K562 (cell line): ENCODE results near the gene ILF2. TPM values are rescaled to one million over a fixed set of nuclear protein-coding genes. Genes with fewer than 3 reads are reported as not detected.

Experiments used
- ATAC-seq: fragments of 200-7000 bp; cut with Tn5 transposase; 3 replicates; pipeline ENCODE4 v1.9.1; 2020; ENCODE audit warnings: moderate library complexity
- BruUV-seq: library from RNA; stranded (reverse); fragments of 400-500 nt; replicated peaks from 2 replicates; lab custom pipeline; 2021; lab: Mats Ljungman, UMichigan
- CTCF ChIA-PET: fragments of 300-600 bp; formaldehyde crosslinking; extraction: SDS; loops from one replicate; lab custom pipeline; 2021; ENCODE audit warnings: low intra/inter-chr PET ratio; lab: Yijun Ruan, JAX
- POLR2A ChIA-PET: fragments of 300-600, 350-650 bp; sonication (Branson Sonifier 250); formaldehyde crosslinking; extraction: SDS; loops from one replicate; lab custom pipeline; 2021; ENCODE audit warnings: antibody characterized with exemption, inconsistent platforms; lab: Yijun Ruan, JAX
- DNase-seq, 4 experiments: peaks; one replicate each; pipeline versions ENCODE4 v3.0.0 to v3.0.0-alpha.2; 2011 to 2018; ENCODE audit warnings: low spot score in 3 of 4, mixed read lengths in 3 of 4; ENCODE audit errors: extremely low read depth in 1 of 4
- FAIRE-seq: peaks from 2 replicates; lab custom pipeline; 2011; peaks lifted over from hg19 to GRCh38; lab: Jason Lieb, UNC
- H2AFZ ChIP-seq: 2 replicates; pipeline ENCODE4 v1.6.0; 2011; ENCODE audit warnings: low read depth, low read length, control low read depth, inconsistent platforms
- H3K27ac ChIP-seq: fragments of 200-600 bp; 3 replicates; pipeline ENCODE4 v1.8.0; 2011; ENCODE audit warnings: low read depth, mild to moderate bottlenecking, control low read depth, inconsistent platforms, low read length, moderate library complexity, mixed read lengths; ENCODE audit errors: extremely low read depth
- H3K27me3 ChIP-seq, 2 experiments: fragments of 300-600 bp in 1 of 2; 2 replicates in 1 of 2; 3 replicates in 1 of 2; pipeline versions ENCODE4 v1.6.0 to v1.8.0; 2011; ENCODE audit warnings: inconsistent platforms in 2 of 2, low read length in 2 of 2, mild to moderate bottlenecking in 1 of 2, mixed read lengths in 1 of 2, moderate library complexity in 1 of 2; ENCODE audit not compliant: control insufficient read depth in 2 of 2, insufficient read depth in 2 of 2
- H3K36me3 ChIP-seq: fragments of 300-600 bp; 3 replicates; pipeline ENCODE4 v1.8.0; 2011; ENCODE audit warnings: mild to moderate bottlenecking, low read length, inconsistent platforms; ENCODE audit not compliant: control insufficient read depth, insufficient read depth
- H3K4me1 ChIP-seq, 2 experiments: fragments of 200-600 bp in 1 of 2; replicated peaks in 1 of 2; 2 replicates in 1 of 2; 3 replicates in 1 of 2; pipeline versions ENCODE4 v1.5.1 to v1.8.0; 2011; ENCODE audit warnings: inconsistent platforms in 2 of 2, low read length in 2 of 2, mild to moderate bottlenecking in 1 of 2, mixed read lengths in 1 of 2, moderate library complexity in 1 of 2; ENCODE audit not compliant: control insufficient read depth in 2 of 2, insufficient read depth in 2 of 2
- H3K4me2 ChIP-seq: 2 replicates; pipeline ENCODE4 v1.6.1; 2011; ENCODE audit warnings: low read length, control low read depth, inconsistent platforms, mixed read lengths; ENCODE audit not compliant: insufficient read depth
- H3K4me3 ChIP-seq: fragments of 200-600 bp; sonication (generic), shearing (Covaris generic); 2 replicates; pipeline ENCODE4 v1.5.1; 2016; ENCODE audit warnings: control low read depth, inconsistent platforms
- H3K79me2 ChIP-seq: fragments of 200-600 bp; 3 replicates; pipeline ENCODE4 v1.8.0; 2011; ENCODE audit warnings: low read length, inconsistent platforms; ENCODE audit not compliant: control insufficient read depth, insufficient read depth
- H3K9ac ChIP-seq, 2 experiments: 2 replicates each; pipeline versions ENCODE4 v1.6.0 to v1.6.1; 2011; ENCODE audit warnings: low read depth in 2 of 2, low read length in 2 of 2, control low read depth in 1 of 2, inconsistent platforms in 1 of 2, mild to moderate bottlenecking in 1 of 2, mixed read lengths in 1 of 2; ENCODE audit not compliant: insufficient read depth in 1 of 2
- H3K9me1 ChIP-seq: one replicate; pipeline ENCODE4 v1.6.0; 2011; ENCODE audit warnings: inconsistent platforms, mild to moderate bottlenecking, low read length, moderate library complexity; ENCODE audit not compliant: control insufficient read depth, insufficient read depth
- H3K9me3 ChIP-seq: replicated peaks from 2 replicates; pipeline ENCODE4 v1.5.1; 2011; ENCODE audit warnings: low read depth, low read length, inconsistent platforms; ENCODE audit not compliant: control insufficient read depth, insufficient read depth
- H4K20me1 ChIP-seq: replicated peaks from 2 replicates; pipeline ENCODE4 v1.6.1; 2011; ENCODE audit warnings: low read length, inconsistent platforms, mixed read lengths; ENCODE audit not compliant: control insufficient read depth, insufficient read depth
- ADNP ChIP-seq: fragments of 200-800 bp; sonication (Bioruptor generic); IDR thresholded peaks from 2 replicates; pipeline ENCODE4 v1.6.1; 2016; ENCODE audit warnings: missing genetic modification characterization, missing compliant biosample characterization
- EWSR1 ChIP-seq: fragments of 450-650 bp; IDR thresholded peaks from 2 replicates; pipeline ENCODE4 v1.6.1; 2018; ENCODE audit warnings: borderline replicate concordance, mild to moderate bottlenecking, low read depth, moderate library complexity; ENCODE audit not compliant: partially characterized antibody
- NFIX ChIP-seq: fragments of 250-450 bp; sonication (Bioruptor Pico); IDR thresholded peaks from 2 replicates; pipeline ENCODE4 v1.4.0; 2020; ENCODE audit warnings: low read depth, mild to moderate bottlenecking, moderate library complexity
- SMARCA5 ChIP-seq: fragments of 450-650 bp; IDR thresholded peaks from 2 replicates; pipeline ENCODE4 v1.6.1; 2016
- TAL1 ChIP-seq: fragments of 450-650 bp; IDR thresholded peaks from 2 replicates; pipeline ENCODE4 v1.6.1; 2016; ENCODE audit warnings: mild to moderate bottlenecking
- ZC3H11A ChIP-seq: IDR thresholded peaks from 2 replicates; pipeline ENCODE4 v1.6.1; 2012; ENCODE audit warnings: low read depth, low read length, improper control_type of control experiment
- ZNF165 ChIP-seq: fragments of 250-450 bp; sonication (Bioruptor Pico); IDR thresholded peaks from 2 replicates; pipeline ENCODE4 v1.4.0; 2020; ENCODE audit warnings: borderline replicate concordance
- ZNF41 ChIP-seq: fragments of 250-450 bp; sonication (Bioruptor Pico); conservative IDR thresholded peaks from 2 replicates; pipeline ENCODE4 v1.4.0; 2020; ENCODE audit warnings: mild to moderate bottlenecking
- WGBS: fragments of 100-300 bp; shearing (Covaris generic); methylation state at CpG from one replicate; pipeline ENCODE4 v1.1.6; 2016; ENCODE audit warnings: low coverage, mixed read lengths; ENCODE audit not compliant: insufficient coverage; ENCODE audit errors: missing lambda C conversion rate; 5-methylcytosine and 5-hydroxymethylcytosine counted together
- in situ Hi-C: fragments of 300-500 bp; cut with MboI; formaldehyde crosslinking; loops from 4 replicates; pipeline ENCODE4 v1.15.0; 2018; ENCODE audit warnings: inconsistent platforms, mixed read lengths
- intact Hi-C: fragments of 100-400 bp; cut with micrococcal nuclease; formaldehyde crosslinking; loops from 2 replicates; pipeline ENCODE4 v1.14.2; 2022
- polyA plus RNA-seq, 8 experiments: library from polyadenylated mRNA; depleted of rRNA in 4 of 8; stranded (reverse) in 5 of 8; unstranded in 3 of 8; fragments of >200 nt; fragmentation: Nextera tagmentation in 2 of 8; fragmentation: Illumina TruSeq in 1 of 8; extraction: Ambion mirVana in 2 of 8; extraction: Trizol in 1 of 8; gene quantifications; 2 replicates each; pipeline versions ENCODE4 v1.2.1 to v1.2.3, GENCODE V29; 2011 to 2014; ENCODE audit warnings: inconsistent platforms in 1 of 8, missing spikeins in 1 of 8
- total RNA-seq, 7 experiments: library from RNA; depleted of rRNA in 6 of 7; stranded (reverse); fragments of >200 nt in 6 of 7; fragmentation: Illumina TruSeq in 2 of 7; extraction: Trizol in 2 of 7; gene quantifications; 2 replicates each; pipeline versions ENCODE4 v1.2.1 to v1.2.3, GENCODE V29; 2011 to 2021; ENCODE audit warnings: low replicate concordance in 1 of 7
- TF ChIP-seq, protein P1 (sequence below): fragments of 250-450 bp; sonication (Bioruptor Pico); IDR thresholded peaks from 2 replicates; pipeline ENCODE4 v1.5.0; 2020; ENCODE audit warnings: mild to moderate bottlenecking
- TF ChIP-seq, protein P2 (sequence below), 2 experiments: fragments of 450-650 bp; IDR thresholded peaks; 2 replicates each; pipeline ENCODE4 v1.6.1; 2016

ILF2 gene
- total and polyA plus RNA-seq, 9 of the 15 experiments (the other 6 are each of a cell fraction or from before 2014, with no cell fraction given) = 282 to 726 (median 474) TPM

DNA sequence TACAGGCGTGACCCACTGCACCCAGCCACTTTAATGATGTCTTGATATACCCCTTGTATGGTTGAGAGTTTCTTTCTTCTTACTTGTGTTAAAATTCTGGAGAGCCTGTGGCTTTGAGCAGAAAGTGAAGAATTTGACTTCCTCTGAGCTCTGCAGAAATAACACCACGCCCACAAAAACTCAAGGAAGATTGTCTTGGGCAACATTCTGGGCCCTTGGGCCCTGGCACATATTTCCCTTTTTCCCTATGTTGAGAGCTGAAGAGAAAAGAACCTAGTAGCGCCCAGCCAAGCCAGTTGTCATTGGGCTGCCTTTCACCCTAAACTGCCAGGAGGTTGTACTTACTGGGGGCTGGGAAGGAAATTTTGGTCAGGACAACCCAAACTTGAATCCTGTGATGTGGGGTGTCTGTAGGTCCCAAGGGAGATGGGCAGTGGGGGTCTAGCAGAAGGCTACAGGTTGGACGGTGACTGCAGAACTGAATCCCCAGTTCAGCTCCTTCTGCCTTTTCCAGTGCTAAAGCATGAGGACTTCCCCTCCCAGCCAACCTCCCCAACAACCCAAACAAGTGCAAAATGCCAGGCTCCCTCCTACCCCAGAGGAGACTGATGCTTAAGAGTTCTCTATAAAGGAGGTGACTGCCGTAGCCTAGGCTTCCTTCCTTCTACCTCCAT is 24.0 kb downstream of the ILF2 start:
- Histone ChIP-seq H3K79me2 (no peaks in the 10 kb centered on the region), H3K4me3 (no peak overlapping the region), H4K20me1 (no peaks in the 10 kb centered on the region), H2AFZ (no peak overlapping the region), H3K9me1 (no peaks in the 10 kb centered on the region), H3K9ac (no peak overlapping the region), H3K36me3 (peaks cover 54% of the 10 kb centered on the region), H3K9me3 (no peaks in the 10 kb centered on the region), H3K27me3 (no peaks in the 10 kb centered on the region), H3K4me2 (no peak overlapping the region), H3K4me1 (peaks cover 14% of the 10 kb centered on the region in 2 experiments), H3K27ac (no peak overlapping the region)
- WGBS = 80% methylated on average over 4 of the region's 5 CpGs
- FAIRE-seq (peak; percentile 40), ATAC-seq (peak; percentile 32), DNase-seq (no peak)
- BruUV-seq = TSS peak; percentile 1
- POLR2A ChIA-PET = interaction anchor here (0.8 to 14.7 kb wide), 6 partner anchors 8 to 18 kb away, joined by 3 to 205 read pairs (median 4); partner anchors contain the start of genes CHTOP and SNAPIN
- CTCF ChIA-PET = no interaction called here
- intact Hi-C loops = no loop called here
- in situ Hi-C loops = no loop called here
- peak; percentile 25 for TF ChIP-seq EWSR1
- TF ChIP-seq ZNF165 (CRISPR knock-in tag) = no peak
- no peak for TF ChIP-seq ZNF41 (CRISPR knock-in tag)

DNA sequence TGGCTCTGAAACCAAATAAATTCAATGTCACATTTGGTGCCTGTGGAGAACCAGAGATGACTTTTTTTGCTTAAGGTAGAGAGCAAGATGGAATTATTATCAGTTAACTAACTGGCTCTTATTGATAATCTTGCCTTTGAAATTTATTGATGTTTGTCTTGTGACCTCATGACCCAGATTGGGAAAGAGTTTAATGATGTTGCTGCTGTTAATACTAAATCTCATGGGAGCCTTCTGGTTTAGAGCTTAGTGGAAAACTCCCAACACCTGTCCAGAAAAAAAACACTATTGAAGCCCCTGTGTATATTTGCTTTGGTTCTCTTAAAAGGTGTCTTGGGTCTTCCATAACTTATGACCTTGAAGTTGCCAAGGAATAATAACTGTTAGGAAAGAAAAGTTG is 27.0 kb downstream of the ILF2 start:
- Histone ChIP-seq H4K20me1 (no peaks in the 10 kb centered on the region), H3K9ac (no peak overlapping the region), H3K9me3 (no peaks in the 10 kb centered on the region), H3K4me2 (no peak overlapping the region), H3K27me3 (no peaks in the 10 kb centered on the region), H2AFZ (no peak overlapping the region), H3K27ac (no peak overlapping the region), H3K4me1 (peaks cover 8 to 9% of the 10 kb centered on the region in 2 experiments; a peak in 3 of 5 replicates), H3K4me3 (no peak overlapping the region), H3K79me2 (peaks cover 12% of the 10 kb centered on the region; the same call in 2 of the 3 replicates), H3K36me3 (peaks cover 84% of the 10 kb centered on the region), H3K9me1 (no peaks in the 10 kb centered on the region)
- TF ChIP-seq, protein P1, sequence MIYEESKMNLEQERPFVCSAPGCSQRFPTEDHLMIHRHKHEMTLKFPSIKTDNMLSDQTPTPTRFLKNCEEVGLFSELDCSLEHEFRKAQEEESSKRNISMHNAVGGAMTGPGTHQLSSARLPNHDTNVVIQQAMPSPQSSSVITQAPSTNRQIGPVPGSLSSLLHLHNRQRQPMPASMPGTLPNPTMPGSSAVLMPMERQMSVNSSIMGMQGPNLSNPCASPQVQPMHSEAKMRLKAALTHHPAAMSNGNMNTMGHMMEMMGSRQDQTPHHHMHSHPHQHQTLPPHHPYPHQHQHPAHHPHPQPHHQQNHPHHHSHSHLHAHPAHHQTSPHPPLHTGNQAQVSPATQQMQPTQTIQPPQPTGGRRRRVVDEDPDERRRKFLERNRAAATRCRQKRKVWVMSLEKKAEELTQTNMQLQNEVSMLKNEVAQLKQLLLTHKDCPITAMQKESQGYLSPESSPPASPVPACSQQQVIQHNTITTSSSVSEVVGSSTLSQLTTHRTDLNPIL (CRISPR knock-in tag) = no peak
- TF ChIP-seq SMARCA5 = no peak
- no peak for TF ChIP-seq ADNP (tag)
- TF ChIP-seq, protein P2, sequence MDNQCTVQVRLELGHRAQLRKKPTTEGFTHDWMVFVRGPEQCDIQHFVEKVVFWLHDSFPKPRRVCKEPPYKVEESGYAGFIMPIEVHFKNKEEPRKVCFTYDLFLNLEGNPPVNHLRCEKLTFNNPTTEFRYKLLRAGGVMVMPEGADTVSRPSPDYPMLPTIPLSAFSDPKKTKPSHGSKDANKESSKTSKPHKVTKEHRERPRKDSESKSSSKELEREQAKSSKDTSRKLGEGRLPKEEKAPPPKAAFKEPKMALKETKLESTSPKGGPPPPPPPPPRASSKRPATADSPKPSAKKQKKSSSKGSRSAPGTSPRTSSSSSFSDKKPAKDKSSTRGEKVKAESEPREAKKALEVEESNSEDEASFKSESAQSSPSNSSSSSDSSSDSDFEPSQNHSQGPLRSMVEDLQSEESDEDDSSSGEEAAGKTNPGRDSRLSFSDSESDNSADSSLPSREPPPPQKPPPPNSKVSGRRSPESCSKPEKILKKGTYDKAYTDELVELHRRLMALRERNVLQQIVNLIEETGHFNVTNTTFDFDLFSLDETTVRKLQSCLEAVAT (IDR thresholded peaks at IDR 0.05) = no peak
- TF ChIP-seq NFIX (CRISPR knock-in tag) = no peak
- no peak for TF ChIP-seq TAL1
- no peak for TF ChIP-seq ZC3H11A
- intact Hi-C loops = no loop called here
- POLR2A ChIA-PET = interaction anchor here (0.6 to 14.7 kb wide), 6 partner anchors 5 to 302 kb away, joined by 3 to 205 read pairs (median 10); partner anchors contain the start of genes CHTOP and SNAPIN
- FAIRE-seq = no peak
- BruUV-seq = no TSS peak
- no peak for ATAC-seq
- CTCF ChIA-PET = no interaction called here
- in situ Hi-C loops = no loop called here
- no peak for DNase-seq
